OCI-LY1 (cell line): ENCODE data around the gene ZSCAN2.

ENCODE experiments used
- H2AFZ ChIP-seq: fragments of 200-600 bp; sonication (generic), shearing (Covaris generic); 2 replicates; pipeline ENCODE4 v1.6.0; 2014; ENCODE audit warnings: antibody characterized with exemption, mild to moderate bottlenecking, low read length
- H3F3A ChIP-seq: fragments of 200-600 bp; sonication (generic), shearing (Covaris generic); 2 replicates; pipeline ENCODE4 v1.6.0; 2014; ENCODE audit warnings: mild to moderate bottlenecking, antibody characterized with exemption, low read length, moderate library complexity; ENCODE audit not compliant: insufficient read depth
- H3K27ac ChIP-seq: fragments of 200-600 bp; sonication (generic); 2 replicates; pipeline ENCODE4 v1.5.1; 2014; ENCODE audit warnings: low read length, mixed run types, mild to moderate bottlenecking, low read depth; ENCODE audit not compliant: poor library complexity, severe bottlenecking
- H3K27me3 ChIP-seq: fragments of 200-600 bp; sonication (generic); 2 replicates; pipeline ENCODE4 v1.6.0; 2014; ENCODE audit warnings: antibody characterized with exemption, mild to moderate bottlenecking, low read length, moderate library complexity; ENCODE audit not compliant: insufficient read depth
- H3K36me3 ChIP-seq: fragments of 200-600 bp; sonication (generic); 2 replicates; pipeline ENCODE4 v1.6.1; 2014; ENCODE audit warnings: mild to moderate bottlenecking, antibody characterized with exemption, low read length, moderate library complexity, mixed read lengths; ENCODE audit not compliant: insufficient read depth
- H3K4me1 ChIP-seq: fragments of 200-600 bp; sonication (generic); 2 replicates; pipeline ENCODE4 v1.5.1; 2014; ENCODE audit warnings: mild to moderate bottlenecking, low read length, moderate library complexity; ENCODE audit not compliant: insufficient read depth, severe bottlenecking
- H3K4me2 ChIP-seq: fragments of 200-600 bp; sonication (generic), shearing (Covaris generic); 2 replicates; pipeline ENCODE4 v1.6.1; 2014; ENCODE audit warnings: low read length
- H3K4me3 ChIP-seq: fragments of 200-600 bp; sonication (generic); 2 replicates; pipeline ENCODE4 v1.5.1; 2014; ENCODE audit warnings: low read length, low read depth, mild to moderate bottlenecking, mixed read lengths; ENCODE audit not compliant: poor library complexity, severe bottlenecking
- H3K79me2 ChIP-seq: fragments of 200-600 bp; shearing (Covaris generic); 2 replicates; pipeline ENCODE4 v1.6.1; 2016; ENCODE audit warnings: mixed run types, low read length, mixed read lengths; ENCODE audit not compliant: insufficient read depth
- H3K9ac ChIP-seq: fragments of 200-600 bp; sonication (generic), shearing (Covaris generic); 2 replicates; pipeline ENCODE4 v1.6.1; 2014; ENCODE audit warnings: mild to moderate bottlenecking, low read length, mixed read lengths
- H3K9me2 ChIP-seq: fragments of 200-600 bp; sonication (generic), shearing (Covaris generic); 2 replicates; pipeline ENCODE4 v1.6.1; 2014; ENCODE audit warnings: low read depth, mild to moderate bottlenecking, low read length, mixed read lengths
- H3K9me3 ChIP-seq: fragments of 200-600 bp; shearing (Covaris generic); 2 replicates; pipeline ENCODE4 v1.6.1; 2014; ENCODE audit warnings: low read length, mixed read lengths
- H4K20me1 ChIP-seq: fragments of 200-600 bp; sonication (generic), shearing (Covaris generic); 2 replicates; pipeline ENCODE4 v1.6.0; 2016; ENCODE audit warnings: mild to moderate bottlenecking, low read length; ENCODE audit not compliant: insufficient read depth
- CTCF ChIP-seq: fragments of 200-600 bp; sonication (generic), shearing (Covaris generic); IDR thresholded peaks from 2 replicates; pipeline ENCODE4 v1.5.1; 2017; ENCODE audit warnings: mild to moderate bottlenecking, antibody characterized with exemption, low read length, moderate library complexity, mixed read lengths
- EZH2 ChIP-seq: fragments of 200-600 bp; sonication (generic), shearing (Covaris generic); IDR thresholded peaks from 2 replicates; pipeline ENCODE4 v1.8.0; 2017; ENCODE audit warnings: borderline replicate concordance, mixed run types, mild to moderate bottlenecking, antibody characterized with exemption, low read length, moderate library complexity, mixed read lengths

The ZSCAN2 gene

GRCh38 chr15:84631706-84632272, 31.0 kb downstream of the ZSCAN2 start:
- no peaks in the 10 kb centered on the region for H3K9me2 ChIP-seq
- no peaks in the 10 kb centered on the region for H3F3A ChIP-seq
- peak overlapping the region; percentile 87 for H3K27ac ChIP-seq
- peak overlapping the region; percentile 71 for H3K4me3 ChIP-seq
- H3K4me1 ChIP-seq = peaks cover 45% of the 10 kb centered on the region
- H3K27me3 ChIP-seq = no peaks in the 10 kb centered on the region
- no peaks in the 10 kb centered on the region for H4K20me1 ChIP-seq
- no peaks in the 10 kb centered on the region for H3K79me2 ChIP-seq
- peak overlapping the region; percentile 81 for H3K4me2 ChIP-seq
- H2AFZ ChIP-seq = no peak overlapping the region
- peak overlapping the region; percentile 74 for H3K9ac ChIP-seq
- H3K36me3 ChIP-seq = peaks cover 7% of the 10 kb centered on the region
- no peaks in the 10 kb centered on the region for H3K9me3 ChIP-seq
- TF ChIP-seq CTCF (no peak), EZH2 (no peak)

- H3K27ac ChIP-seq = peak overlapping the region; percentile 87
Observed at GRCh38 chr15:84633311-84634227, 32.8 kb downstream of the ZSCAN2 start.

More at GRCh38 chr15:84633311-84634227, 32.8 kb downstream of the ZSCAN2 start:
- Histone ChIP-seq H3K4me3 (peak overlapping the region; percentile 71), H3K9me3 (no peaks in the 10 kb centered on the region), H3K4me2 (peak overlapping the region; percentile 81), H3F3A (no peaks in the 10 kb centered on the region), H3K36me3 (peaks cover 17% of the 10 kb centered on the region), H4K20me1 (no peaks in the 10 kb centered on the region), H3K79me2 (no peaks in the 10 kb centered on the region), H3K27me3 (no peaks in the 10 kb centered on the region), H3K9me2 (no peaks in the 10 kb centered on the region), H3K9ac (peak overlapping the region; percentile 74), H2AFZ (no peak overlapping the region), H3K4me1 (peaks cover 45% of the 10 kb centered on the region)
- TF ChIP-seq CTCF (no peak), EZH2 (no peak)
